Loucy (cell line): ENCODE measurements around the gene ASPM.
"Not testable (repeated sequence)": the region's sequence is repeated elsewhere in the genome, so short reads cannot be mapped to it uniquely, and the experiment has no call there.

Experiments used
- H2AFZ ChIP-seq: fragments of 200-600 bp; sonication (generic); 2 replicates; pipeline ENCODE4 v1.6.0; 2016; ENCODE audit warnings: antibody characterized with exemption, mild to moderate bottlenecking, low read length, moderate library complexity
- H3F3A ChIP-seq: fragments of 200-600 bp; 2 replicates; pipeline ENCODE4 v1.6.0; 2016; ENCODE audit warnings: antibody characterized with exemption, low read depth, mild to moderate bottlenecking
- H3K27me3 ChIP-seq: fragments of 200-600 bp; sonication (generic); 2 replicates; pipeline ENCODE4 v1.6.1; 2014; ENCODE audit warnings: low read length, mild to moderate bottlenecking; ENCODE audit not compliant: insufficient read depth, poor library complexity, severe bottlenecking
- H3K36me3 ChIP-seq: fragments of 200-600 bp; sonication (generic); 2 replicates; pipeline ENCODE4 v1.6.1; 2016; ENCODE audit warnings: low read length; ENCODE audit not compliant: insufficient read depth
- H3K4me1 ChIP-seq: fragments of 200-600 bp; sonication (generic); 2 replicates; pipeline ENCODE4 v1.5.1; 2014; ENCODE audit warnings: low read length, mild to moderate bottlenecking; ENCODE audit not compliant: insufficient read depth, poor library complexity, severe bottlenecking
- H3K4me2 ChIP-seq: fragments of 200-600 bp; sonication (generic); 2 replicates; pipeline ENCODE4 v1.6.0; 2014; ENCODE audit warnings: antibody characterized with exemption, low read length, low read depth, mild to moderate bottlenecking; ENCODE audit not compliant: poor library complexity, severe bottlenecking
- H3K4me3 ChIP-seq: fragments of 200-600 bp; sonication (generic); 2 replicates; pipeline ENCODE4 v1.5.1; 2014; ENCODE audit warnings: low read length, mild to moderate bottlenecking, mixed read lengths; ENCODE audit not compliant: poor library complexity, severe bottlenecking
- H3K79me2 ChIP-seq: fragments of 200-600 bp; sonication (generic); 2 replicates; pipeline ENCODE4 v1.6.1; 2014; ENCODE audit warnings: low read length; ENCODE audit not compliant: insufficient read depth
- H3K9ac ChIP-seq: fragments of 200-600 bp; sonication (generic); 2 replicates; pipeline ENCODE4 v1.6.0; 2014; ENCODE audit warnings: mild to moderate bottlenecking, low read depth, low read length, moderate library complexity; ENCODE audit not compliant: poor library complexity, severe bottlenecking
- H3K9me2 ChIP-seq: fragments of 200-600 bp; sonication (generic); replicated peaks from 2 replicates; pipeline ENCODE4 v1.6.1; 2016; ENCODE audit warnings: low read depth, low read length, mixed read lengths
- H3K9me3 ChIP-seq: fragments of 200-600 bp; sonication (generic); 2 replicates; pipeline ENCODE4 v1.6.1; 2014; ENCODE audit warnings: mild to moderate bottlenecking, antibody characterized with exemption, low read length, low read depth; ENCODE audit not compliant: insufficient read depth
- H4K20me1 ChIP-seq: fragments of 200-600 bp; sonication (generic); 2 replicates; pipeline ENCODE4 v1.6.0; 2014; ENCODE audit warnings: antibody characterized with exemption, low read length, mild to moderate bottlenecking; ENCODE audit not compliant: insufficient read depth, poor library complexity, severe bottlenecking
- CTCF ChIP-seq: fragments of 200-600 bp; sonication (generic); conservative IDR thresholded peaks from 2 replicates; pipeline ENCODE4 v1.5.1; 2014; ENCODE audit warnings: mild to moderate bottlenecking, antibody characterized with exemption, low read length
- EZH2phosphoT487 ChIP-seq: fragments of 200-600 bp; IDR thresholded peaks from 2 replicates; pipeline ENCODE4 v1.6.1; 2018; ENCODE audit warnings: antibody characterized with exemption, mild to moderate bottlenecking, moderate library complexity, borderline replicate concordance

The ASPM gene

GRCh38 chr1:197036861-197037260 is 109.6 kb downstream of the ASPM start:
- no peak overlapping the region for H3K4me3 ChIP-seq
- H3K36me3 ChIP-seq, result no peaks in the 10 kb centered on the region
- peaks cover 18% of the 10 kb centered on the region for H3K27me3 ChIP-seq
- H3K9me2 ChIP-seq, result no peaks in the 10 kb centered on the region
- no peak overlapping the region for H3K4me2 ChIP-seq
- no peaks in the 10 kb centered on the region for H4K20me1 ChIP-seq
- TF ChIP-seq CTCF (no peak), EZH2phosphoT487 (no peak)
- no peaks in the 10 kb centered on the region for H3K79me2 ChIP-seq
- peaks cover 9% of the 10 kb centered on the region for H3K4me1 ChIP-seq
- H3K9me3 ChIP-seq, result no peaks in the 10 kb centered on the region
- H3K9ac ChIP-seq, result no peak overlapping the region
- no peak overlapping the region for H2AFZ ChIP-seq
- H3F3A ChIP-seq, result no peaks in the 10 kb centered on the region

- H3K4me1 ChIP-seq, H3F3A ChIP-seq, H3K36me3 ChIP-seq, H3K9me3 ChIP-seq, H3K4me2 ChIP-seq, H3K9me2 ChIP-seq, H3K9ac ChIP-seq, H3K4me3 ChIP-seq, H2AFZ ChIP-seq, H3K79me2 ChIP-seq, H4K20me1 ChIP-seq: not testable (repeated sequence)
- peaks cover 18% of the 10 kb centered on the region for H3K27me3 ChIP-seq
These were observed 111.7 kb downstream of the ASPM start for GRCh38 chr1:197034631-197035339.
